CD4-positive, CD25-positive, alpha-beta regulatory T cell (primary cell): ENCODE results near the gene PYGB. TPM values are rescaled to one million over a fixed set of nuclear protein-coding genes. Genes with fewer than 3 reads are reported as not detected.

ENCODE experiments used
- ATAC-seq, 2 donors: fragments of 150-1000 bp; cut with Tn5 transposase; one replicate each; pipeline ENCODE4 v1.10.0; 2021; ENCODE audit warnings: low read depth in 2 of 2, moderate number of reproducible peaks in 2 of 2, moderate library complexity in 1 of 2
- DNase-seq, 3 donors: peaks; one replicate each; pipeline versions ENCODE4 v3.0.0 to v3.0.0-alpha.2; 2012 to 2022; ENCODE audit warnings: mixed read lengths in 1 of 3
- H3K27ac ChIP-seq: one replicate; pipeline ENCODE4 v1.7.0; 2013; ENCODE audit warnings: mild to moderate bottlenecking, low read length; ENCODE audit not compliant: insufficient read depth, poor library complexity, severe bottlenecking
- H3K27me3 ChIP-seq: one replicate; pipeline ENCODE4 v1.7.0; 2013; ENCODE audit warnings: low read length; ENCODE audit not compliant: control insufficient read depth, insufficient read depth
- H3K36me3 ChIP-seq: one replicate; pipeline ENCODE4 v1.7.0; 2013; ENCODE audit warnings: mild to moderate bottlenecking, low read length, moderate library complexity; ENCODE audit not compliant: control insufficient read depth, insufficient read depth
- H3K4me1 ChIP-seq: 2 replicates; pipeline ENCODE4 v1.7.0; 2013; ENCODE audit warnings: mild to moderate bottlenecking, low read length; ENCODE audit not compliant: insufficient read depth, control insufficient read depth, poor library complexity, severe bottlenecking
- H3K4me3 ChIP-seq: one replicate; pipeline ENCODE4 v1.7.0; 2013; ENCODE audit warnings: low read depth, mild to moderate bottlenecking, low read length, moderate library complexity
- H3K9me3 ChIP-seq, 2 experiments: 1 replicate in 1 of 2; 2 replicates in 1 of 2; pipeline ENCODE4 v1.7.0; 2013; ENCODE audit warnings: low read length in 2 of 2, mild to moderate bottlenecking in 1 of 2, moderate library complexity in 1 of 2; ENCODE audit not compliant: control insufficient read depth in 2 of 2
- H3K27ac Mint-ChIP-seq, 3 donors: one replicate each; pipeline ENCODE4 v1.8.0; 2020 to 2022; ENCODE audit warnings: mild to moderate bottlenecking in 3 of 3, mixed read lengths in 3 of 3, moderate library complexity in 2 of 3
- H3K27me3 Mint-ChIP-seq: one replicate; pipeline ENCODE4 v1.8.0; 2022; ENCODE audit warnings: mild to moderate bottlenecking, mixed read lengths
- H3K36me3 Mint-ChIP-seq: one replicate; pipeline ENCODE4 v1.8.0; 2020; ENCODE audit warnings: mixed read lengths
- H3K4me1 Mint-ChIP-seq, 4 donors: one replicate each; pipeline ENCODE4 v1.8.0; 2020 to 2022; ENCODE audit warnings: mixed read lengths in 4 of 4, mild to moderate bottlenecking in 1 of 4
- H3K4me3 Mint-ChIP-seq, 4 donors: one replicate each; pipeline ENCODE4 v1.8.0; 2020 to 2022; ENCODE audit warnings: mild to moderate bottlenecking in 4 of 4, mixed read lengths in 4 of 4, moderate library complexity in 3 of 4
- H3K9me3 Mint-ChIP-seq, 7 donors: one replicate each; pipeline ENCODE4 v1.8.0; 2020 to 2022; ENCODE audit warnings: mixed read lengths in 7 of 7, mild to moderate bottlenecking in 3 of 7, moderate library complexity in 2 of 7
- polyA plus RNA-seq, 4 donors: library from polyadenylated mRNA; unstranded; fragments of 300-500 nt; fragmentation: Illumina TruSeq; gene quantifications; one replicate each; pipeline ENCODE4 v1.2.3, GENCODE V29; 2021
- total RNA-seq: library from RNA; stranded (reverse); gene quantifications from one replicate; pipeline ENCODE4 v1.2.3, GENCODE V29; 2022

The PYGB gene
- total and polyA plus RNA-seq, 5 donors from 2014 or later, result 37.2 to 64.6 (median 45.4) TPM

GRCh38 chr20:25277941-25278521 lies 30.1 kb downstream of the PYGB start:
- Histone ChIP-seq H3K4me3 (no peak overlapping the region), H3K27ac (no peak overlapping the region), H3K36me3 (peaks cover 49% of the 10 kb centered on the region), H3K9me3 (no peaks in the 10 kb centered on the region), H3K27me3 (no peaks in the 10 kb centered on the region), H3K4me1 (no peaks in the 10 kb centered on the region)
- no peak overlapping the region for H3K4me3 Mint-ChIP-seq
- ATAC-seq (no peak), DNase-seq (no peak)
- H3K4me1 Mint-ChIP-seq, result peaks cover 0 to 2% (median 0%) of the 10 kb centered on the region in 4 donors
- no peaks in the 10 kb centered on the region for H3K27me3 Mint-ChIP-seq
- no peak overlapping the region for H3K27ac Mint-ChIP-seq
- H3K36me3 Mint-ChIP-seq, result peaks cover 21% of the 10 kb centered on the region
- no peaks in the 10 kb centered on the region for H3K9me3 Mint-ChIP-seq

GRCh38 chr20:25278636-25279361 lies 30.9 kb downstream of the PYGB start:
- Mint-ChIP-seq H3K27me3 (no peaks in the 10 kb centered on the region), H3K27ac (no peak overlapping the region), H3K36me3 (peaks cover 20% of the 10 kb centered on the region), H3K4me1 (peaks cover 0 to 2% (median 0%) of the 10 kb centered on the region in 4 donors), H3K4me3 (no peak overlapping the region), H3K9me3 (no peaks in the 10 kb centered on the region)
- Histone ChIP-seq H3K9me3 (no peaks in the 10 kb centered on the region), H3K27ac (no peak overlapping the region), H3K36me3 (peaks cover 47% of the 10 kb centered on the region), H3K4me1 (no peaks in the 10 kb centered on the region), H3K4me3 (no peak overlapping the region), H3K27me3 (no peaks in the 10 kb centered on the region)
- DNase-seq (no peak), ATAC-seq (no peak)

- H3K27me3 Mint-ChIP-seq, result no peaks in the 10 kb centered on the region
- no peak overlapping the region for H3K27ac Mint-ChIP-seq
- H3K9me3 Mint-ChIP-seq, result no peaks in the 10 kb centered on the region
- Histone ChIP-seq H3K36me3 (peaks cover 50% of the 10 kb centered on the region), H3K9me3 (no peaks in the 10 kb centered on the region), H3K27ac (no peak overlapping the region), H3K4me3 (no peak overlapping the region), H3K4me1 (no peaks in the 10 kb centered on the region), H3K27me3 (no peaks in the 10 kb centered on the region)
- H3K4me3 Mint-ChIP-seq, result peak overlapping the region in 1 of 4 donors; percentile 4
- no peak for DNase-seq
- ATAC-seq, result no peak
- H3K36me3 Mint-ChIP-seq, result peaks cover 15% of the 10 kb centered on the region
- H3K4me1 Mint-ChIP-seq, result peaks cover 0 to 2% (median 0%) of the 10 kb centered on the region in 4 donors
These were observed 31.5 kb downstream of the PYGB start for GRCh38 chr20:25279403-25279802.

GRCh38 chr20:25280051-25280573 lies 32.2 kb downstream of the PYGB start:
- no peak for DNase-seq
- H3K9me3 ChIP-seq, result no peaks in the 10 kb centered on the region
- Mint-ChIP-seq H3K4me3 (no peak overlapping the region), H3K27me3 (no peaks in the 10 kb centered on the region), H3K9me3 (no peaks in the 10 kb centered on the region), H3K4me1 (peaks cover 0 to 2% (median 0%) of the 10 kb centered on the region in 4 donors), H3K27ac (no peak overlapping the region), H3K36me3 (peaks cover 14% of the 10 kb centered on the region)
- H3K27me3 ChIP-seq, result no peaks in the 10 kb centered on the region
- H3K4me3 ChIP-seq, result no peak overlapping the region
- H3K4me1 ChIP-seq, result no peaks in the 10 kb centered on the region
- no peak overlapping the region for H3K27ac ChIP-seq
- peaks cover 51% of the 10 kb centered on the region for H3K36me3 ChIP-seq
- ATAC-seq, result no peak

- H3K27ac Mint-ChIP-seq, result no peak overlapping the region
These were observed 33.0 kb downstream of the PYGB start for GRCh38 chr20:25280574-25281535.

GRCh38 chr20:25281541-25281991 lies 33.7 kb downstream of the PYGB start:
- H3K27ac Mint-ChIP-seq, result no peak overlapping the region
- no peaks in the 10 kb centered on the region for H3K4me1 ChIP-seq
- H3K27me3 ChIP-seq, result no peaks in the 10 kb centered on the region
- no peak overlapping the region for H3K27ac ChIP-seq
- no peaks in the 10 kb centered on the region for H3K27me3 Mint-ChIP-seq
- DNase-seq (no peak), ATAC-seq (no peak)
- peaks cover 0 to 3% (median under 1%) of the 10 kb centered on the region in 4 donors for H3K4me1 Mint-ChIP-seq
- no peaks in the 10 kb centered on the region for H3K9me3 Mint-ChIP-seq
- H3K36me3 ChIP-seq, result peaks cover 59% of the 10 kb centered on the region
- H3K9me3 ChIP-seq, result no peaks in the 10 kb centered on the region
- H3K4me3 ChIP-seq, result no peak overlapping the region
- peaks cover 21% of the 10 kb centered on the region for H3K36me3 Mint-ChIP-seq
- no peak overlapping the region for H3K4me3 Mint-ChIP-seq

More at GRCh38 chr20:25280574-25281535, 33.0 kb downstream of the PYGB start:
- no peaks in the 10 kb centered on the region for H3K4me1 ChIP-seq
- no peaks in the 10 kb centered on the region for H3K27me3 Mint-ChIP-seq
- H3K4me1 Mint-ChIP-seq, result peaks cover 0 to 3% (median under 1%) of the 10 kb centered on the region in 4 donors
- no peak overlapping the region for H3K4me3 ChIP-seq
- no peaks in the 10 kb centered on the region for H3K27me3 ChIP-seq
- no peak overlapping the region for H3K27ac ChIP-seq
- no peaks in the 10 kb centered on the region for H3K9me3 Mint-ChIP-seq
- ATAC-seq (no peak), DNase-seq (no peak)
- no peak overlapping the region for H3K4me3 Mint-ChIP-seq
- peaks cover 53% of the 10 kb centered on the region for H3K36me3 ChIP-seq
- H3K36me3 Mint-ChIP-seq, result peaks cover 15% of the 10 kb centered on the region
- H3K9me3 ChIP-seq, result no peaks in the 10 kb centered on the region

- Histone ChIP-seq H3K27me3 (no peaks in the 10 kb centered on the region), H3K27ac (no peak overlapping the region), H3K36me3 (peaks cover 60% of the 10 kb centered on the region), H3K9me3 (no peaks in the 10 kb centered on the region), H3K4me1 (no peaks in the 10 kb centered on the region), H3K4me3 (no peak overlapping the region)
- no peaks in the 10 kb centered on the region for H3K9me3 Mint-ChIP-seq
- no peak for ATAC-seq
- no peak for DNase-seq
- peak overlapping the region in 1 of 4 donors; percentile 35 for H3K4me3 Mint-ChIP-seq
- H3K27me3 Mint-ChIP-seq, result no peaks in the 10 kb centered on the region
- peaks cover 26% of the 10 kb centered on the region for H3K36me3 Mint-ChIP-seq
- H3K4me1 Mint-ChIP-seq, result peaks cover 0 to 3% (median under 1%) of the 10 kb centered on the region in 4 donors
- peak overlapping the region in 1 of 3 donors; percentile 84 for H3K27ac Mint-ChIP-seq
These were observed 34.3 kb downstream of the PYGB start for GRCh38 chr20:25282034-25282781.
